Measurements from ENCODE around the gene PLCH1. TPM values are rescaled to one million over a fixed set of nuclear protein-coding genes. Genes with fewer than 3 reads are reported as not detected.

The PLCH1 gene
- polyA plus RNA-seq, 1 donor = 7.4 TPM

- H3K27me3 ChIP-seq (ENCODE audit: control insufficient read depth, insufficient read depth, low read length) = no peaks in the 10 kb centered on the region
- DNase-seq = no peak
- H3K36me3 ChIP-seq (ENCODE audit: control insufficient read depth, insufficient read depth, low read length) = no peaks in the 10 kb centered on the region
- H3K9me3 ChIP-seq (ENCODE audit: control insufficient read depth, low read depth, low read length) = no peaks in the 10 kb centered on the region
- H3K4me1 ChIP-seq (ENCODE audit: control insufficient read depth, insufficient read depth, low read length) = no peaks in the 10 kb centered on the region
- H3K4me3 ChIP-seq (ENCODE audit: low read length) = no peak overlapping the region
- no peak overlapping the region for H3K27ac ChIP-seq (ENCODE audit: low read length)
Measured at GRCh38 chr3:155370198-155370597, 374.7 kb downstream of the PLCH1 start.

- no CpG with 5 or more reads among the region's 3 CpGs for WGBS (ENCODE audit: insufficient coverage, low lambda C conversion rate)
- no peaks in the 10 kb centered on the region for H3K36me3 ChIP-seq (ENCODE audit: control insufficient read depth, insufficient read depth, low read length)
Measured at GRCh38 chr3:155369735-155370134, 375.1 kb downstream of the PLCH1 start.

GRCh38 chr3:155369244-155369643, 375.6 kb downstream of the PLCH1 start:
- no peaks in the 10 kb centered on the region for H3K4me1 ChIP-seq (ENCODE audit: control insufficient read depth, insufficient read depth, low read length)
- no peaks in the 10 kb centered on the region for H3K9me3 ChIP-seq (ENCODE audit: control insufficient read depth, low read depth, low read length)
- 73% methylated on average over 3 of the region's 5 CpGs for WGBS (ENCODE audit: insufficient coverage, low lambda C conversion rate)
- no peak overlapping the region for H3K27ac ChIP-seq (ENCODE audit: low read length)
- no peak for DNase-seq
- H3K36me3 ChIP-seq (ENCODE audit: control insufficient read depth, insufficient read depth, low read length) = no peaks in the 10 kb centered on the region
- H3K4me3 ChIP-seq (ENCODE audit: low read length) = no peak overlapping the region
- no peaks in the 10 kb centered on the region for H3K27me3 ChIP-seq (ENCODE audit: control insufficient read depth, insufficient read depth, low read length)

More at GRCh38 chr3:155369735-155370134, 375.1 kb downstream of the PLCH1 start:
- Histone ChIP-seq H3K4me3 (ENCODE audit: low read length) (no peak overlapping the region), H3K27ac (ENCODE audit: low read length) (no peak overlapping the region), H3K27me3 (ENCODE audit: control insufficient read depth, insufficient read depth, low read length) (no peaks in the 10 kb centered on the region), H3K9me3 (ENCODE audit: control insufficient read depth, low read depth, low read length) (no peaks in the 10 kb centered on the region), H3K4me1 (ENCODE audit: control insufficient read depth, insufficient read depth, low read length) (no peaks in the 10 kb centered on the region)
- no peak for DNase-seq

DNA sequence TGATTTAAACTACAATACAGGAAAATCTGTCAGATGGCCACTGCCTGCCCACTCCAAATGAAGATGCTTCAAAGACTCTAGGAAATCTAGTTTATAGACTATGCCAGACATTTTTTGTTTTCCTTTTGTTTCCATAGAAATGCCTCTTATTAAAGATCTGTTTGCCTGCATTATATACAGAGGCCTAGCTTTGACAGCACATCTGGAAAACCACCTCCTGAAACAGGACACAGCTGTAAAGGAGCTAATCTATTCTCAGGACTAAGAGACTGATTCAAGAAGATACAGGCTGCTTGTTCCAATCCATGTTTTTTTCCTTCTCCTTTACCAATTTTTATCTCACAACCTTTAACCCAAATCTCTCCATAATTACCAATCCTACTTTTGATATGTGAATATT, 376.1 kb downstream of the PLCH1 start:
- no peaks in the 10 kb centered on the region for H3K27me3 ChIP-seq (ENCODE audit: control insufficient read depth, insufficient read depth, low read length)
- H3K4me1 ChIP-seq (ENCODE audit: control insufficient read depth, insufficient read depth, low read length) = no peaks in the 10 kb centered on the region
- no peaks in the 10 kb centered on the region for H3K36me3 ChIP-seq (ENCODE audit: control insufficient read depth, insufficient read depth, low read length)
- H3K9me3 ChIP-seq (ENCODE audit: control insufficient read depth, low read depth, low read length) = no peaks in the 10 kb centered on the region
- no peak for DNase-seq
- H3K27ac ChIP-seq (ENCODE audit: low read length) = no peak overlapping the region
- H3K4me3 ChIP-seq (ENCODE audit: low read length) = no peak overlapping the region

DNA sequence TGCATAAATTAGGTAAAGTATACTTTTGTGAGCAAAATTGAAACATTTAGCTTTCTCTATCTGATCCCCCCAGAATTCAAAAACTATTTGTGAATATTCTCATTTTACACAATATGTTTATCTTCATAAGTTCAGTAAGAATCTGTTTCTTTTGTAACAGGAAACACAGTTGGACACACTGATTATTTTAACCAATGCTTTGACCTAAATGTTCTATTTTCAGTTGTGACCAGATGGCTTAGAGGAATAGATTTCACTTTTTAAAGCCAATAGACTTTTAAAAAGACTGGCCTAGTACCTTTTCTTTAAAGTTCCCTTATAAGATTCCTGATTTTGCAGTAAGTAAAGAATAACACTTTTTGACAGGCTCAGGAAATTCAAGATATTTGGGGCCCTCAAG, 377.4 kb downstream of the PLCH1 start:
- Histone ChIP-seq H3K9me3 (ENCODE audit: control insufficient read depth, low read depth, low read length) (no peaks in the 10 kb centered on the region), H3K4me3 (ENCODE audit: low read length) (no peak overlapping the region), H3K27me3 (ENCODE audit: control insufficient read depth, insufficient read depth, low read length) (no peaks in the 10 kb centered on the region), H3K27ac (ENCODE audit: low read length) (no peak overlapping the region), H3K36me3 (ENCODE audit: control insufficient read depth, insufficient read depth, low read length) (no peaks in the 10 kb centered on the region), H3K4me1 (ENCODE audit: control insufficient read depth, insufficient read depth, low read length) (no peaks in the 10 kb centered on the region)
- no peak for DNase-seq

- WGBS (ENCODE audit: insufficient coverage, low lambda C conversion rate) = no CpG with 5 or more reads among the region's 1 CpG
Measured at GRCh38 chr3:155365178-155365783, 379.6 kb downstream of the PLCH1 start.

DNA sequence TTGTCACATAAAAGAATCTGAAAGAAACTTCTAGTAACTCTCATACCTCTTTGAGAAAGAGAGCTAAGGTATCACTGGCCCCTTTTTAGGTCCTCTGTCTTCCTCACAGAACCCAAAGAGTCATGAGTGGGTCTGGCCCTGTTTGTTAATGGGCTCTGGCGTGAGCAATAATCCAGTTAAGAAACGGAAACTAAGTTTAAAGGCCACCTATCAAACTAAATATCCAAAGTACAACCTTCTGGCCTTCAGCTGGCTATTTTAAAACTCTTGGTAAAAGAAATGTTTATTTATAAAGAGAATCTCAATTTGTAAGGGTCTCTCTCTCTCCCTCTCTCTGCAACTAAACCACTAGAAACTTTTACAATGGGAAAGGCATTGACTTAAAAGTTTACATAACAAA, 380.4 kb downstream of the PLCH1 start:
- H3K9me3 ChIP-seq (ENCODE audit: control insufficient read depth, low read depth, low read length) = no peaks in the 10 kb centered on the region
- no peak for DNase-seq
- no peaks in the 10 kb centered on the region for H3K27me3 ChIP-seq (ENCODE audit: control insufficient read depth, insufficient read depth, low read length)
- H3K4me3 ChIP-seq (ENCODE audit: low read length) = no peak overlapping the region
- no CpG with 5 or more reads among the region's 2 CpGs for WGBS (ENCODE audit: insufficient coverage, low lambda C conversion rate)
- no peak overlapping the region for H3K27ac ChIP-seq (ENCODE audit: low read length)
- no peaks in the 10 kb centered on the region for H3K4me1 ChIP-seq (ENCODE audit: control insufficient read depth, insufficient read depth, low read length)
- no peaks in the 10 kb centered on the region for H3K36me3 ChIP-seq (ENCODE audit: control insufficient read depth, insufficient read depth, low read length)

More at GRCh38 chr3:155365178-155365783, 379.6 kb downstream of the PLCH1 start:
- Histone ChIP-seq H3K4me1 (ENCODE audit: control insufficient read depth, insufficient read depth, low read length) (no peaks in the 10 kb centered on the region), H3K9me3 (ENCODE audit: control insufficient read depth, low read depth, low read length) (no peaks in the 10 kb centered on the region), H3K27ac (ENCODE audit: low read length) (no peak overlapping the region), H3K27me3 (ENCODE audit: control insufficient read depth, insufficient read depth, low read length) (no peaks in the 10 kb centered on the region), H3K36me3 (ENCODE audit: control insufficient read depth, insufficient read depth, low read length) (no peaks in the 10 kb centered on the region), H3K4me3 (ENCODE audit: low read length) (no peak overlapping the region)
- no peak for DNase-seq

DNA sequence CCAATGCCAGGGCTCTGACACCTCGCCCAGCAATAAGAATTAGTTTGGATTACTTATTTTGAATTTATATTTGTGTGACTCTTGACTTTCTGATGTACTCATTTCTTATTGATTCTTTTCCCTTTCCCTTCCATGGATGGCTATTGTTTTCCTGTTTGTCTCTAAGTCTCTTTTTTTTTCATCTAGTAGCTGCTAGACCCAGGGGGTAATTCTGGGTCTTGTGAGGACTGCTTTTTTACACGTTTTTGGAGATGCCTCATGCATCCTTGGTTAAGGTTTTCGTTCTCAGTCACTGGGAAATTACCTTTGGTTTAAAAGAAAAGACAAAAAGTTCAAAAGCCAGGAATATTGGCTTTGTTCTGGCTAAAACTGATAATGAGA, 381.2 kb downstream of the PLCH1 start:
- no peak for DNase-seq
- Histone ChIP-seq H3K4me3 (ENCODE audit: low read length) (no peak overlapping the region), H3K36me3 (ENCODE audit: control insufficient read depth, insufficient read depth, low read length) (no peaks in the 10 kb centered on the region), H3K27me3 (ENCODE audit: control insufficient read depth, insufficient read depth, low read length) (no peaks in the 10 kb centered on the region), H3K4me1 (ENCODE audit: control insufficient read depth, insufficient read depth, low read length) (no peaks in the 10 kb centered on the region), H3K27ac (ENCODE audit: low read length) (no peak overlapping the region), H3K9me3 (ENCODE audit: control insufficient read depth, low read depth, low read length) (no peaks in the 10 kb centered on the region)
- WGBS (ENCODE audit: insufficient coverage, low lambda C conversion rate) = 60% methylated on average over 1 of the region's 3 CpGs

GRCh38 chr3:155362808-155363689, 381.8 kb downstream of the PLCH1 start:
- 62% methylated on average over 4 of the region's 10 CpGs for WGBS (ENCODE audit: insufficient coverage, low lambda C conversion rate)
- H3K4me3 ChIP-seq (ENCODE audit: low read length) = no peak overlapping the region
- DNase-seq = no peak

GRCh38 chr3:155360281-155360680, 384.6 kb downstream of the PLCH1 start:
- Histone ChIP-seq H3K4me3 (ENCODE audit: low read length) (no peak overlapping the region), H3K4me1 (ENCODE audit: control insufficient read depth, insufficient read depth, low read length) (no peaks in the 10 kb centered on the region), H3K27ac (ENCODE audit: low read length) (no peak overlapping the region), H3K36me3 (ENCODE audit: control insufficient read depth, insufficient read depth, low read length) (no peaks in the 10 kb centered on the region), H3K9me3 (ENCODE audit: control insufficient read depth, low read depth, low read length) (no peaks in the 10 kb centered on the region), H3K27me3 (ENCODE audit: control insufficient read depth, insufficient read depth, low read length) (no peaks in the 10 kb centered on the region)
- 100% methylated on average over 1 of the region's 2 CpGs for WGBS (ENCODE audit: insufficient coverage, low lambda C conversion rate)
- no peak for DNase-seq

More at GRCh38 chr3:155362808-155363689, 381.8 kb downstream of the PLCH1 start:
- Histone ChIP-seq H3K36me3 (ENCODE audit: control insufficient read depth, insufficient read depth, low read length) (no peaks in the 10 kb centered on the region), H3K27me3 (ENCODE audit: control insufficient read depth, insufficient read depth, low read length) (no peaks in the 10 kb centered on the region), H3K4me1 (ENCODE audit: control insufficient read depth, insufficient read depth, low read length) (no peaks in the 10 kb centered on the region), H3K27ac (ENCODE audit: low read length) (no peak overlapping the region), H3K9me3 (ENCODE audit: control insufficient read depth, low read depth, low read length) (no peaks in the 10 kb centered on the region)

All from large intestine (tissue), 3 donors.